HepG2 (cell line): ENCODE measurements around the gene NPAS2. TPM values are rescaled to one million over a fixed set of nuclear protein-coding genes. Genes with fewer than 3 reads are reported as not detected.
A peak's percentile ranks its signal among the peaks of the same experiment; 100 is the strongest.

ENCODE experiments used
- CHD2 ChIP-seq: IDR thresholded peaks from 2 replicates; pipeline ENCODE4 v1.6.1; 2011; ENCODE audit warnings: low read depth, low read length, improper control_type of control experiment
- FOXA3 ChIP-seq: IDR thresholded peaks from 2 replicates; pipeline ENCODE4 v1.6.1; 2016; ENCODE audit warnings: missing genetic modification reagents, missing compliant biosample characterization
- GABPB1 ChIP-seq: IDR thresholded peaks from 2 replicates; pipeline ENCODE4 v1.6.1; 2016; ENCODE audit warnings: mild to moderate bottlenecking, missing genetic modification reagents, moderate library complexity, missing compliant biosample characterization
- GATAD2A ChIP-seq: IDR thresholded peaks from 2 replicates; pipeline ENCODE4 v1.6.1; 2016
- HOXA9 ChIP-seq: sonication (generic); formaldehyde crosslinking; IDR thresholded peaks from 2 replicates; pipeline ENCODE4 v1.8.1; 2022; ENCODE audit warnings: missing genetic modification reagents, mild to moderate bottlenecking, moderate library complexity, borderline replicate concordance
- KMT2B ChIP-seq: IDR thresholded peaks from 2 replicates; pipeline ENCODE4 v1.6.1; 2016; ENCODE audit warnings: missing genetic modification reagents, missing compliant biosample characterization
- MBNL3 ChIP-seq: fragments of 250-450 bp; sonication (Bioruptor Pico); conservative IDR thresholded peaks from 2 replicates; pipeline ENCODE4 v1.8.0; 2022; ENCODE audit warnings: mild to moderate bottlenecking, inconsistent platforms
- MIXL1 ChIP-seq: IDR thresholded peaks from 2 replicates; pipeline ENCODE4 v1.6.1; 2016
- MYNN ChIP-seq: sonication (generic); formaldehyde crosslinking; IDR thresholded peaks from 2 replicates; pipeline ENCODE4 v1.4.0; 2020; ENCODE audit warnings: mild to moderate bottlenecking, low read depth, missing genetic modification reagents
- NR2F6 ChIP-seq, 2 experiments: IDR thresholded peaks; 2 replicates each; pipeline ENCODE4 v1.6.1; 2016; ENCODE audit warnings: antibody characterized with exemption in 1 of 2, mild to moderate bottlenecking in 1 of 2
- ONECUT2 ChIP-seq: sonication (generic); formaldehyde crosslinking; IDR thresholded peaks from 2 replicates; pipeline ENCODE4 v1.4.0; 2020; ENCODE audit warnings: missing genetic modification reagents
- RFXANK ChIP-seq: IDR thresholded peaks from 2 replicates; pipeline ENCODE4 v1.6.1; 2016
- SAP130 ChIP-seq: IDR thresholded peaks from 2 replicates; pipeline ENCODE4 v1.6.1; 2016; ENCODE audit warnings: low read depth
- SOX6 ChIP-seq, 2 experiments: fragments of 450-650 bp in 1 of 2; sonication (generic) in 1 of 2; formaldehyde crosslinking in 1 of 2; IDR thresholded peaks; 2 replicates each; pipeline versions ENCODE4 v1.4.0 to v1.6.1; 2017 to 2020; ENCODE audit warnings: antibody characterized with exemption in 1 of 2, mild to moderate bottlenecking in 1 of 2, missing genetic modification reagents in 1 of 2
- ZNF552 ChIP-seq: sonication (generic); formaldehyde crosslinking; IDR thresholded peaks from 2 replicates; pipeline ENCODE4 v1.9.0; 2022; ENCODE audit warnings: missing genetic modification reagents, mild to moderate bottlenecking, borderline replicate concordance
- ZNF589 ChIP-seq: sonication (generic); formaldehyde crosslinking; conservative IDR thresholded peaks from 2 replicates; pipeline ENCODE4 v1.8.0; 2022; ENCODE audit warnings: mild to moderate bottlenecking, moderate library complexity, missing genetic modification reagents
- polyA plus RNA-seq, 8 experiments: library from polyadenylated mRNA; depleted of rRNA in 3 of 8; stranded (reverse) in 7 of 8; unstranded in 1 of 8; fragments of >200 nt; fragmentation: Illumina TruSeq in 4 of 8; extraction: Trizol in 4 of 8; gene quantifications; 2 replicates each; pipeline versions ENCODE4 v1.2.1 to v1.2.3, GENCODE V29; 2011 to 2016; ENCODE audit warnings: low read depth in 4 of 8, missing spikeins in 1 of 8, mixed read lengths in 1 of 8; ENCODE audit not compliant: insufficient read depth in 1 of 8
- total RNA-seq, 5 experiments: library from RNA; depleted of rRNA; stranded (reverse); fragments of >200 nt; fragmentation: Illumina TruSeq; extraction: Trizol; gene quantifications; 2 replicates each; pipeline ENCODE4 v1.2.3, GENCODE V29; 2016; ENCODE audit warnings: low read depth in 1 of 5
- TF ChIP-seq, protein P1 (sequence below): sonication (generic); formaldehyde crosslinking; IDR thresholded peaks from 2 replicates; pipeline ENCODE4 v1.4.0; 2020; ENCODE audit warnings: low read depth, mild to moderate bottlenecking, missing genetic modification reagents
- TF ChIP-seq, protein P2 (sequence below): sonication (generic); formaldehyde crosslinking; conservative IDR thresholded peaks from 2 replicates; pipeline ENCODE4 v1.4.0; 2020; ENCODE audit warnings: mild to moderate bottlenecking, missing genetic modification reagents, moderate library complexity
- TF ChIP-seq, protein P3 (sequence below): sonication (generic); formaldehyde crosslinking; IDR thresholded peaks from 2 replicates; pipeline ENCODE4 v1.5.1; 2020; ENCODE audit warnings: missing genetic modification reagents, mild to moderate bottlenecking, borderline replicate concordance
- TF ChIP-seq, protein P4 (sequence below): sonication (generic); formaldehyde crosslinking; IDR thresholded peaks from 2 replicates; pipeline ENCODE4 v1.4.0; 2020; ENCODE audit warnings: missing genetic modification reagents

NPAS2 gene
- total and polyA plus RNA-seq, 2 of the 13 experiments (the other 11 are each of a cell fraction or from before 2014, with no cell fraction given) = 14.8 to 37.5 TPM

DNA sequence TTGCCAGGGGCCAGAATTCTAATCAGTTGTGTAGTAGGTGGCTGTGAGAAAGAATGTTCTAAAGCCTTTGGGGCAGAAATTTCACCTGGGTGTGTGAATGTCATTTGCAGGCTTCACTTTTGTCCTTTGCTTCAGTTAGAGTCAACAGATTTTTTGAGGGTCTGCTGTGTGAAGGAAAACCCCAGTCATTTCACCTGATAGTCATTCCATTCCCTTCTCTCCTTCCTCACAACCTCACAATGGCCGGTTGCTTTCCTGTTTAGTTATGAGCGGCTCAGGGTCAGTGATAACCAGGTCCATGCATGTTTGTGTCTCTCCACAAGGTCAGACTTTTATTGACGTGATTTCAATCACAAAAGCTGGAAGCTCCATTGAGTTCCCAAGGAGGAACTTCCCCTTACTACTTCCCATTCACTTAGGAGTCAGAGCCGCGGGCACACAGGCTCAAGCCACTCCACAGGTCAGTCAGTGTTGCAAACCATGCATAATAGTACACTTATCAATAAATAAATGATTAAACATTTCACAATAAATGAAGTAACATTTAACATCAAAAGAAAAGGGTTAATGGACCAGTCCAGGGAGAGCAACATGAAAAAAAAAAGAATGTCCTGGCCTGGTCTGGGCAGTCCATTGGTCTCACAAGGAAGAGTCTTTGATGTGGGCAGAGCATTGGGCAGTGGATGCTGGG is 74.3 kb downstream of the NPAS2 start (continued):
- TF ChIP-seq HOXA9 (CRISPR knock-in tag) (no peak), KMT2B (CRISPR knock-in tag) (no peak), RFXANK (CRISPR knock-in tag) (no peak), GABPB1 (CRISPR knock-in tag) (no peak), MIXL1 (CRISPR knock-in tag) (0 out of 2 replicates have a peak, but pooled peaks have one; percentile 32), MYNN (no peak), ZNF552 (CRISPR knock-in tag) (no peak), MBNL3 (no peak), FOXA3 (CRISPR knock-in tag) (peak; percentile 42), ONECUT2 (CRISPR knock-in tag) (peak; percentile 36; the same call in 1 of the 2 replicates), SOX6 (IDR thresholded peaks at IDR 0.05) (no peak), SOX6 (CRISPR knock-in tag; IDR thresholded peaks at IDR 0.05) (peak; percentile 69), SAP130 (CRISPR knock-in tag) (peak; percentile 16; the same call in 1 of the 2 replicates), ZNF589 (0 out of 2 replicates have a peak, but pooled peaks have one; percentile 31), GATAD2A (CRISPR knock-in tag) (peak; percentile 38; the same call in 1 of the 2 replicates), NR2F6 (IDR thresholded peaks at IDR 0.05) (peak; percentile 41; the same call in 1 of the 2 replicates), NR2F6 (CRISPR knock-in tag; IDR thresholded peaks at IDR 0.05) (peak; percentile 50; the same call in 1 of the 2 replicates), CHD2 (no peak)
- TF ChIP-seq, protein P1, sequence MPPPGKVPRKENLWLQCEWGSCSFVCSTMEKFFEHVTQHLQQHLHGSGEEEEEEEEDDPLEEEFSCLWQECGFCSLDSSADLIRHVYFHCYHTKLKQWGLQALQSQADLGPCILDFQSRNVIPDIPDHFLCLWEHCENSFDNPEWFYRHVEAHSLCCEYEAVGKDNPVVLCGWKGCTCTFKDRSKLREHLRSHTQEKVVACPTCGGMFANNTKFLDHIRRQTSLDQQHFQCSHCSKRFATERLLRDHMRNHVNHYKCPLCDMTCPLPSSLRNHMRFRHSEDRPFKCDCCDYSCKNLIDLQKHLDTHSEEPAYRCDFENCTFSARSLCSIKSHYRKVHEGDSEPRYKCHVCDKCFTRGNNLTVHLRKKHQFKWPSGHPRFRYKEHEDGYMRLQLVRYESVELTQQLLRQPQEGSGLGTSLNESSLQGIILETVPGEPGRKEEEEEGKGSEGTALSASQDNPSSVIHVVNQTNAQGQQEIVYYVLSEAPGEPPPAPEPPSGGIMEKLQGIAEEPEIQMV (CRISPR knock-in tag) = no peak
- TF ChIP-seq, protein P2, sequence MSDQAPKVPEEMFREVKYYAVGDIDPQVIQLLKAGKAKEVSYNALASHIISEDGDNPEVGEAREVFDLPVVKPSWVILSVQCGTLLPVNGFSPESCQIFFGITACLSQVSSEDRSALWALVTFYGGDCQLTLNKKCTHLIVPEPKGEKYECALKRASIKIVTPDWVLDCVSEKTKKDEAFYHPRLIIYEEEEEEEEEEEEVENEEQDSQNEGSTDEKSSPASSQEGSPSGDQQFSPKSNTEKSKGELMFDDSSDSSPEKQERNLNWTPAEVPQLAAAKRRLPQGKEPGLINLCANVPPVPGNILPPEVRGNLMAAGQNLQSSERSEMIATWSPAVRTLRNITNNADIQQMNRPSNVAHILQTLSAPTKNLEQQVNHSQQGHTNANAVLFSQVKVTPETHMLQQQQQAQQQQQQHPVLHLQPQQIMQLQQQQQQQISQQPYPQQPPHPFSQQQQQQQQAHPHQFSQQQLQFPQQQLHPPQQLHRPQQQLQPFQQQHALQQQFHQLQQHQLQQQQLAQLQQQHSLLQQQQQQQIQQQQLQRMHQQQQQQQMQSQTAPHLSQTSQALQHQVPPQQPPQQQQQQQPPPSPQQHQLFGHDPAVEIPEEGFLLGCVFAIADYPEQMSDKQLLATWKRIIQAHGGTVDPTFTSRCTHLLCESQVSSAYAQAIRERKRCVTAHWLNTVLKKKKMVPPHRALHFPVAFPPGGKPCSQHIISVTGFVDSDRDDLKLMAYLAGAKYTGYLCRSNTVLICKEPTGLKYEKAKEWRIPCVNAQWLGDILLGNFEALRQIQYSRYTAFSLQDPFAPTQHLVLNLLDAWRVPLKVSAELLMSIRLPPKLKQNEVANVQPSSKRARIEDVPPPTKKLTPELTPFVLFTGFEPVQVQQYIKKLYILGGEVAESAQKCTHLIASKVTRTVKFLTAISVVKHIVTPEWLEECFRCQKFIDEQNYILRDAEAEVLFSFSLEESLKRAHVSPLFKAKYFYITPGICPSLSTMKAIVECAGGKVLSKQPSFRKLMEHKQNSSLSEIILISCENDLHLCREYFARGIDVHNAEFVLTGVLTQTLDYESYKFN (CRISPR knock-in tag) = peak; percentile 48; the same call in 1 of the 2 replicates
- TF ChIP-seq, protein P3, sequence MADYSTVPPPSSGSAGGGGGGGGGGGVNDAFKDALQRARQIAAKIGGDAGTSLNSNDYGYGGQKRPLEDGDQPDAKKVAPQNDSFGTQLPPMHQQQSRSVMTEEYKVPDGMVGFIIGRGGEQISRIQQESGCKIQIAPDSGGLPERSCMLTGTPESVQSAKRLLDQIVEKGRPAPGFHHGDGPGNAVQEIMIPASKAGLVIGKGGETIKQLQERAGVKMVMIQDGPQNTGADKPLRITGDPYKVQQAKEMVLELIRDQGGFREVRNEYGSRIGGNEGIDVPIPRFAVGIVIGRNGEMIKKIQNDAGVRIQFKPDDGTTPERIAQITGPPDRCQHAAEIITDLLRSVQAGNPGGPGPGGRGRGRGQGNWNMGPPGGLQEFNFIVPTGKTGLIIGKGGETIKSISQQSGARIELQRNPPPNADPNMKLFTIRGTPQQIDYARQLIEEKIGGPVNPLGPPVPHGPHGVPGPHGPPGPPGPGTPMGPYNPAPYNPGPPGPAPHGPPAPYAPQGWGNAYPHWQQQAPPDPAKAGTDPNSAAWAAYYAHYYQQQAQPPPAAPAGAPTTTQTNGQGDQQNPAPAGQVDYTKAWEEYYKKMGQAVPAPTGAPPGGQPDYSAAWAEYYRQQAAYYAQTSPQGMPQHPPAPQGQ = no peak
- TF ChIP-seq, protein P4, sequence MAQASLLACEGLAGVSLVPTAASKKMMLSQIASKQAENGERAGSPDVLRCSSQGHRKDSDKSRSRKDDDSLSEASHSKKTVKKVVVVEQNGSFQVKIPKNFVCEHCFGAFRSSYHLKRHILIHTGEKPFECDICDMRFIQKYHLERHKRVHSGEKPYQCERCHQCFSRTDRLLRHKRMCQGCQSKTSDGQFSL (CRISPR knock-in tag) = no peak
